Mammary epithelial cell (primary cell): Measurements from ENCODE around the gene CCDC85C.

Experiments used
- EZH2 ChIP-seq: IDR thresholded peaks from 2 replicates; pipeline ENCODE4 v1.6.1; 2012; ENCODE audit warnings: low read length, inconsistent platforms, borderline replicate concordance
- TF ChIP-seq, protein P1 (sequence below), 2 donors: IDR thresholded peaks in 1 of 2; conservative IDR thresholded peaks in 1 of 2; 2 replicates each; pipeline ENCODE4 v1.5.1; 2011 to 2012; ENCODE audit warnings: inconsistent platforms in 2 of 2, low read length in 2 of 2, mild to moderate bottlenecking in 2 of 2, control low read depth in 1 of 2, low read depth in 1 of 2; ENCODE audit not compliant: insufficient read depth in 1 of 2; ENCODE audit errors: extremely low read depth in 1 of 2

DNA sequence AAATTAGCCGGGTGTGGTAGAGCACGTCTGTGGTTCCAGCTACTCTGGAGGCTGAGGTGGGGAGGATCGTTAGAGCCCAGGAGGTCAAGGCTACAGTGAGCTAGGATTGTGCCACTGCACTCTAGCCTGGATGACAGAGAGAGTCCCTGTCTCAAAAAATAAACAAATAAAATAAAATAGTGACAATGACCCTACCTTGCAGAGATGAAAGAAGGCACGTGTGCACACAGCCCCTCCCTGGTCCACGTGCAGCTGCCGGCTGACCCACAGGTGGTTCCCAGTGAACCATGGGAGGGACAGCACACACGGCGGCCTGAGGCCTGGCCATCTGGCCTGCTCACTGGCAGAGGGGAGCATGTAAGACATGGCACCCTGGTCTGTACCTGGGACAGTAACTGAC lies 45.6 kb upstream of the CCDC85C start:
- TF ChIP-seq, protein P1, sequence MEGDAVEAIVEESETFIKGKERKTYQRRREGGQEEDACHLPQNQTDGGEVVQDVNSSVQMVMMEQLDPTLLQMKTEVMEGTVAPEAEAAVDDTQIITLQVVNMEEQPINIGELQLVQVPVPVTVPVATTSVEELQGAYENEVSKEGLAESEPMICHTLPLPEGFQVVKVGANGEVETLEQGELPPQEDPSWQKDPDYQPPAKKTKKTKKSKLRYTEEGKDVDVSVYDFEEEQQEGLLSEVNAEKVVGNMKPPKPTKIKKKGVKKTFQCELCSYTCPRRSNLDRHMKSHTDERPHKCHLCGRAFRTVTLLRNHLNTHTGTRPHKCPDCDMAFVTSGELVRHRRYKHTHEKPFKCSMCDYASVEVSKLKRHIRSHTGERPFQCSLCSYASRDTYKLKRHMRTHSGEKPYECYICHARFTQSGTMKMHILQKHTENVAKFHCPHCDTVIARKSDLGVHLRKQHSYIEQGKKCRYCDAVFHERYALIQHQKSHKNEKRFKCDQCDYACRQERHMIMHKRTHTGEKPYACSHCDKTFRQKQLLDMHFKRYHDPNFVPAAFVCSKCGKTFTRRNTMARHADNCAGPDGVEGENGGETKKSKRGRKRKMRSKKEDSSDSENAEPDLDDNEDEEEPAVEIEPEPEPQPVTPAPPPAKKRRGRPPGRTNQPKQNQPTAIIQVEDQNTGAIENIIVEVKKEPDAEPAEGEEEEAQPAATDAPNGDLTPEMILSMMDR (conservative IDR thresholded peaks at IDR 0.05 in 1 of 2, IDR thresholded peaks at IDR 0.05 in 1 of 2; ENCODE audit: extremely low read depth in 1 of 2, insufficient read depth in 1 of 2, low read depth in 1 of 2, low read length in 2 of 2) = no peak
- no peak for TF ChIP-seq EZH2
